Stimulated activated CD8-positive, alpha-beta memory T cell treated with anti-CD3 and anti-CD28 coated beads, Interleukin-4, amount 100 ng/mL, for 24 hours (primary cell): ENCODE measurements around the gene DYNC2I2.

Experiments used
- DNase-seq: peaks from one replicate; pipeline ENCODE4 v3.0.0-alpha.2; 2020; ENCODE audit warnings: low read depth

Gene DYNC2I2

DNA sequence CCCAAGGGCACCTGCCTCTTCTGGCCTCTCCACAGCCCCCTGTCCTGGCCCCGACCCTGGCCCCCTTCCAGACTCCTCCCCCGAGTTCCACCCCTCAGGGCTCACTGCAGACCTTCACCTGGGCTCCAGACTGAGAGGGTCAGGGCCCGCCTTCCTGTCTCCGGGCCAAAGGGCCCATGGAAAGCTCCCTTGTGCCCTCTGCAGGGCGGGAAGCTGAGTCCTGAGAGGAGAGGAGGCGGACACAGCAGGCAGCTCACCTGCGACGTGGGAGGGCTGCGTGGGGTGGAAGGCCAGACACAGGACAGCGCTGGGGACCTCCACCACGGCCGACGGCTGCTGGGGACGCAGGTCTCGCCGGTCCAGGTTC, 20.6 kb downstream of the DYNC2I2 start:
- no peak for DNase-seq

GRCh38 chr9:128635266-128636023, 21.2 kb downstream of the DYNC2I2 start:
- DNase-seq = no peak

DNA sequence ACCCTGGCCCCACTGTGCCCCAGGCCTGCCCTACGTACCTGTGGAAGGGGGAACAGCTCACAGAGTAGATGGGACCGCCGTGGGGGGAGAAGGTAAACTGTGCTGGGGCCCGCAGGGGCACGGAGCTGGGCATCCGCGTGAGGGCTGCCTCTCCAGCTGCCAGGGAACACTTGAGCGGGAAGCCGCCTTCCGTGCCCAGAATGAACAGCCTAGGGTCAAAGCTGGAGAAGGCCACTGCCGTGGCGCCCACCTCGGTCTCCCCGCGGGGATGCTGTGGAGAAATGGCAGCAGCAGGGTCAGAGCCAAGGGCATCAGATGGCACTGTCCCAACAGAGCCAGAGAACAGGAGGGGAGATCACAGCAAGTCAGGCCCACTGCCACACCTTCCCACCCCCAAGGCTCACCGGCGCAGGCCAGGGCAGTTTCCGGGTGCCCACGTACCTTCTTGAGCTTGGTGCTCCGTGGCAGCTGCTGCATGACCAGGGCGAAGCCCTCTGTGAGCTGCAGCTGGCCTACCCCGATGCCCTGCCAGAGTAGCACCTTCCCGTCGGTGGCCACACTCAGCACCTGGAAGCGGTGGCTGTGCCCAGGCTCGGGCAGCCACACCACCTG, 21.9 kb downstream of the DYNC2I2 start:
- DNase-seq = no peak

DNA sequence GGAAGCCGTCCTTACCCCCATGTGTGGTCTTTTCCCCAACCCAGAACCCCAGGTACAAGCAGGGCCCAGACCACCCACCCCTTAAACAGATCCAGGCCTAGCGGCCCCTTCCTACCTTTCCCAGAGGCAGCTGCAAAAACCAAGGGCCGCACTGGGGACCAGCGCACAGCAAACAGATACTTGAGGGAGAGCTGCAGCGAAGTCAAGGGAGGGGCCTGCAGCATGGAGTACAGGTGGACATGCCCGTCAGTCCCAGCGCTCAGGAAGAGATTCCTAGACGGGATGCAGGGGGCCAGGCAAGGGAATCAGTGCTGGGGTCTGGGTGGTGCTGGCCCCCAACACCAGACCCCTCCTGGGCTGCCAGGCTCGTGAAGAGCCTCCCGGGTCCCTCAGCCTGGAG, 22.5 kb downstream of the DYNC2I2 start:
- DNase-seq = no peak

- no peak for DNase-seq
Measured at GRCh38 chr9:128633601-128634000, 23.0 kb downstream of the DYNC2I2 start.

GRCh38 chr9:128633057-128633456, 23.6 kb downstream of the DYNC2I2 start:
- DNase-seq = no peak

GRCh38 chr9:128632486-128632885, 24.2 kb downstream of the DYNC2I2 start:
- DNase-seq = no peak

- DNase-seq = no peak
Measured at GRCh38 chr9:128632066-128632465, 24.6 kb downstream of the DYNC2I2 start.

- no peak for DNase-seq
Measured at GRCh38 chr9:128631636-128632035, 25.0 kb downstream of the DYNC2I2 start.

DNA sequence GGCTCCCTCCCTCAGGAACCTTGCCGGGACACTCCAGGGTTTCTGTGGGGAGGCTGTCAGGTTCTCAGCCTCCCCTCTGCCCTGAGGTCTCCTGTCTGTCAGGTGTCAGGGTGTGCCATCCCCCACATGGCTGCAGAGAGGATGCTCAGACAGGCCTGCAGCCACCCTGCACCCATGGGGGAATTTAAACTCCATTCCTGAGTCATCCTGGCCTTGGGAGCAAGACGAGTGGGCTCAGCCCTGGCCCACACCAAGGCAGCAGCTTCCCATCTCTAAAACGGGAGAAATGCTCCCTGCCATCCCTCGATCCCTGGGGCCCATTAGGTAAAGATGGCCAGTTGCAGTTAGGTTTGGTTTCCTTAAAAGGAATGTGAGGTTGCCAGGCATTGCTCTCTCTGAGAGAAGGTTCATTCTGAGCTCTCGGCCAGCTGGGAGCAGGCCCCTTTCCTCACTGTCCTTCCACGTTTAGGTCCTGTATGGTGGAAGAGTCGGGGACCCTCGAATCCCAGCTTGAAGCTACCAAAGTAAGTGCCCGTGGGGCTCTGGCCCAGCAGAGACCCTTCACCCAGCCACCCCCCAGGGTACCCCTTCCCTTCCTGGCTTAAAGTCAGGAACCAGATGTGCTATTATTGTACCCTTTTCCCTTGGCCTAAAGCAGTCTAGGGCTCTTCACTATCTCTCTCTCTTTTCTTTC, 26.6 kb downstream of the DYNC2I2 start:
- no peak for DNase-seq

DNA sequence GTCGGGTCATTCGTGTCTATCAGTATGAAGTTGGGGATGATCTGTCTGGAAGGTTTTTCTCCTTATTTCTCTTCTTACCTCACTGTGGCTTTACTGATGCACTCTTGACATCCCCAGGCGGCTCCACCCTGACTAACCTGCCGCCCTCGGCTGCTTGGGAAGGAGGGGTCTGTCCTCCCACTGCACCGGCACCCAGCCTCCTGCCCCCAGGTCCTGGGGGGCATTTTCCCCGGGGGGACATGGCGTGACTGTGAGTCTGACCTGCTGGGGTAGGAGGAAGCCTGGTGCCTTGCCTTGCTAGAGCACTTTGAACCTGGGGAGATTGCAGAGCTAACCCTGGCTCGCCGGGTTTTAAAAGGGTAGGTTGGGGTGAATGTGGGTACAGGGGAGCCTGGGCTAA, 27.5 kb downstream of the DYNC2I2 start:
- no peak for DNase-seq

GRCh38 chr9:128628471-128629048, 28.1 kb downstream of the DYNC2I2 start:
- no peak for DNase-seq

DNA sequence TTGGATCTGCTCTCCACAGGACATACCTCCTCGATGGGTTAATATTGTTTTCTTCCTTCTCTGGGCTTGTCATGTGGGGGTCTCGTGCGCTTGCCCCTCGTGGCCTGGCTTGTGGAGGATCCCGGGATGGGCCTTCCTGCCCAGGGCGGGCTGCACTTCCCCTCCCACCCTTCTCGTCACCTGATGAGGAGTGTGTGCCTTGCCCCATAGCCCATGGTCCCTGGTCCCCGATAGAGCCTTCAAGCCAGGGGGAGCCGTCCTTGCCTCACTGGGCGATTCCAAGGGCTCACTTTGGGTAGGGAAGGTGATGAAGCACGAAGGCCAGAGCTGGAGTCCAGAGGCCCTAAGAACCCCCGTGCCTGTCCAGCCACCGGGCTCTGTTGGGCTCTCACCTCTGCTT, 28.7 kb downstream of the DYNC2I2 start:
- no peak for DNase-seq

DNA sequence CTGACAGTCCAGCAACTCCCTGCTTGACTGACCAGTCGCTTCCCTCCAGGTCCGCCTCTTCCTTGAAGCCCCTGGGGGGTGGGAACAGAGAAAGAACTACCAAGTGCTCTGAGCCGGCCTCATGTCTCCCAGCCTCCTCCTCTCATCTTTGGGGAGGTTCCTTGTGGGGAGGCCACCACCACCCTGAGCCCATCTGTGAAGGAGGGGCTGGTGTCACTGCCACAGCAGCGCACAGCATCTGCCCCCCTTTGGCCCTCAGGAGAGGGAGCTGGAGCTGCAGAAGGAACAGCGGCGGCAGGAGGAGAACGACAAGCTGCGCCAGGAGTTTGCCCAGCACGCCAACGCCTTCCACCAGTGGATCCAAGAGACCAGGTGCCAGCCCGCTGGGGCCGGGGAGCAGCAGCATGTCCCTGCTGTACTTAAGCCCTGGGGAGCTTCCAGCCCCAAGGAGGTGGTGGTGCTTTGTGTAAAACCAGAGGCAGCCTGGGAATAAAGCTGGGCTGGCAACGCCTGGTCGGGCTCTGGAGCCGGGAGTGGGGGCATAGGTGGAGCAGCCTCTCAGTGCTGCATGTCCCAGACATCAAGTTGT, 29.4 kb downstream of the DYNC2I2 start:
- DNase-seq = no peak

- no peak for DNase-seq
Measured at GRCh38 chr9:128626181-128626580, 30.5 kb downstream of the DYNC2I2 start.

- DNase-seq = no peak
Measured at GRCh38 chr9:128625391-128626146, 31.1 kb downstream of the DYNC2I2 start.

DNA sequence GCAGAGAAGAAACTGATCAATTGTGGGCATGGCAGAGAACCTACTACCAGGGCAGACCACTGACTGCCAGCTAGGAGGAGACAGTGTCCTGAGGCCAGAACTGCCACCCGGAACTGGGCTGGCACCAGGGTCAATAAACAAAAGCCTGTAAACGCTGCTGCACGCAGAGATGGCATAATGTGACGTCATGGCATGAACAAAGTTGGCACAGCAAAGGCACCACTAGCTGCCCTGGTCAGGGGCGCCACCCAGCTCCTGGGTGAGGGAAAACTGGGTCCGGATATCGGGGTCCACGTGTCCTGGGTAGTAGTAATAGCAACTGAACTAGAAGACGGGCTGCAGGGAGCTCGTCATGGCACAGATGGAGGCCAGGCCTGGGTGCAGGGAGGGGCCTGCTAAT, 32.1 kb downstream of the DYNC2I2 start:
- no peak for DNase-seq

GRCh38 chr9:128621730-128622455, 34.8 kb downstream of the DYNC2I2 start:
- DNase-seq = no peak

DNA sequence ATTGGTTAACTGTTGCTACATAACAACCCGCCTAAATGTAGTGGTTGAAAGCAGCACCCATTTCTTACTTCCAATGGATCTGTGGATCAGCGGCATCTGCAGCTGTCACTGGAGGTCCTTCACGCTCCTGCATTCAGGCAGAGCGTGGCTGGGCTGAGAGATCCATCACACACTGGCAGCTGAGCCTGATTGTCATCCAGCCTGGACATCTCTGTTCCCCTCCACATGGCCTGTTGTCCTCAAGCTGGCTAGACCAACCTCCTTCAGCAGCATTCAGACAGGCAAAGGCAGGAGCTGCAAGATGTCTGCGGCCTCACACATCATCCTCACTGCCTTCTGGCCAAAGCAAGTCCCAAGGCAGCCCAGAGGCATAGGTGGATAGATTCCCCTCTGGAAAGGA, 36.9 kb downstream of the DYNC2I2 start:
- DNase-seq = no peak

DNA sequence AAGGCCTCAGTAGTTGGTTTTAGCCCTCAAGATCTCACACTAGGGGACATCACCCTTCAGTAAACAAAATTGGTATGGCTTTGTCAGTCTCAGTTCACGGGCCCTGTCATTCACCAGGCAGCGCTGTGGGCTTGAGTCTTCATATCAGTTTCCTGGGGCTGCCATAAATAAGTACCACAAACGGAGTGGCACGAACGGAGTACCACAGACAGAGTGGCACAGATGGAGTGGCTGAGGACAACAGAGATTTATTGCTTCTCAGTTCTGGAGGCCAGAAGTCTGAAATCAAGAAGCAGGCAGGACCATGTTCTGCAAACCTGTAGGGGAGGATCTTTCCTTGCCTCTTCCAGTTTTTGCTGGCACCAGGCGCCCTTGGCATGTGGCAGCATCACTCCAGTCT, 37.5 kb downstream of the DYNC2I2 start:
- DNase-seq = no peak

DNA sequence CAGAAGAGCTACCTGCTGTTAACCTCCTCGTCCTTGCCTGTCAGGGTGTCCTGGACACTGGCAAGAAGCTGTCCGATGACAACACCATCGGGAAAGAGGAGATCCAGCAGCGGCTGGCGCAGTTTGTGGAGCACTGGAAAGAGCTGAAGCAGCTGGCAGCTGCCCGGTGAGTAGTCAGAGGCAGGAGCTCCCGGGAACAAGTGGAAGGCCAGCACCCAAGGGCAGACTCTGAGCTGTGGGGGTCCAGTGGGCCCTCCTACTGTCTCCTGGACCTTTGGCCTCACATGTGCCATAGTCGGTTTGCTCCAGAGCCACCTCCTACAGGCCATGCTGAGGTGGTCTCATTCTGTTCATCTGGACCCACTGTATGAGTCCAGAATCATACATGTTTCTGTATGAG, 38.7 kb downstream of the DYNC2I2 start:
- no peak for DNase-seq
